Cardiac septum (tissue), 1 donor: ENCODE measurements around the gene ZNF710. TPM values are rescaled to one million over a fixed set of nuclear protein-coding genes. Genes with fewer than 3 reads are reported as not detected.
A peak's percentile ranks its signal among the peaks of the same experiment; 100 is the strongest.

Experiments
- DNase-seq: peaks from one replicate; pipeline ENCODE4 v3.0.0-alpha.2; 2020; ENCODE audit warnings: low spot score
- intact Hi-C: fragments of 100-400 bp; cut with DNase I; formaldehyde crosslinking; loops from one replicate; pipeline ENCODE4 v1.14.0; 2022
- total RNA-seq: library from RNA; stranded (reverse); fragmentation: NEBNext Ultra II Directional; extraction: Animal tissue kit (Norgen Biotek cat#: 25700); gene quantifications from one replicate; pipeline ENCODE4 v1.2.1, GENCODE V29; 2021
- donor health status: DM: no; HTN: no; CAD: no.

Gene ZNF710
- total RNA-seq, 1 donor from 2014 or later = 3.9 TPM

- intact Hi-C loops = no loop called here
- DNase-seq = no peak
These were observed 16.6 kb upstream of the ZNF710 start for GRCh38 chr15:89984421-89985010.

GRCh38 chr15:89985111-89985510 is 16.0 kb upstream of the ZNF710 start:
- intact Hi-C loops = no loop called here
- DNase-seq = no peak

DNA sequence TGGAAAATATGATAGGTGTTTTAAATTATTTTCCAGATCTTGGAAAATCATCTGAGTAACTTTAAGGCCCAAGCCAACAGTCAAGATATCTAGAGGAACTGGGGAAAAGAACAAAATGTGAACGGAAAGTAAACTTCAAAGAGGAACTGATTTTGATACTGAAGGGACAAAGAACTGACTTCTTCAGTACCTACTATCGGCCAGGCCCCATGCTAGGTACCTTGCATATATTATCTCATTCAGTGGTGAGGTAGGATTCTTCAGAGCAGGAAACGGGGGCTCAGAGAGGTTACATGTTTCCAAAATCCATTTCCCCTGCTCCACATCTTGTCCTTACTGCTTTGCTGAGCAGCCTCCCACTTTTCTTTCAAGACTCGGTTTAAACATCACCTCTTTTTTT is 9.8 kb upstream of the ZNF710 start:
- intact Hi-C loops = no loop called here

DNA sequence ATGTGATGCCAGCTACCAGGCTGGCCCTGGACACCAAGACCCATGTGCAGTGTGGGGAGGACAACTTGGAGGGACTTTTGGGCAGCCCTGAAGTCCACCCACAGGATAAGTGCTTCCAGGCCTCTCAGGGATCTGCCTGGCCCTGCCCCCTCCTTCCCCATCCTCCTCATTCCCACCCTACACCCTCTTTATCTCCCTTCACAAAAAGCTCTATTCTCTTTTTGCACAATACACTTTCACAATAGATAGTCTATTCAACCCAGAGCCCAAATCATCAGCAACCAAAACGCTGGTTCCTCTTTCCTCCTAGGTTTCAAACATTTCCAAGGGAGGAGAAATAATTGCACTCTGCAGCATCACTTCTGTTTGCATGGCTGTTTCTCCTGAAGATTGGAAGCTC is 7.8 kb upstream of the ZNF710 start:
- intact Hi-C loops = no loop called here
- DNase-seq = no peak

More for the DNA sequence above, 9.8 kb upstream of the ZNF710 start:
- DNase-seq = no peak

- intact Hi-C loops = loop anchor here (5.0 kb wide), 1 partner anchor 95 kb away; no protein-coding TSS in a partner anchor
These were observed 4.0 kb upstream of the ZNF710 start for GRCh38 chr15:89997079-89997478.

GRCh38 chr15:89998141-89998661 is 2.9 kb upstream of the ZNF710 start:
- intact Hi-C loops = loop anchor here (5.0 kb wide), 1 partner anchor 96 kb away; no protein-coding TSS in a partner anchor
- no peak for DNase-seq

More at GRCh38 chr15:89997079-89997478, 4.0 kb upstream of the ZNF710 start:
- DNase-seq = no peak

- intact Hi-C loops = loop anchor here (5.0 kb wide), 1 partner anchor 97 kb away; no protein-coding TSS in a partner anchor
- DNase-seq = no peak
These were observed 2.0 kb upstream of the ZNF710 start for GRCh38 chr15:89998923-89999675.

DNA sequence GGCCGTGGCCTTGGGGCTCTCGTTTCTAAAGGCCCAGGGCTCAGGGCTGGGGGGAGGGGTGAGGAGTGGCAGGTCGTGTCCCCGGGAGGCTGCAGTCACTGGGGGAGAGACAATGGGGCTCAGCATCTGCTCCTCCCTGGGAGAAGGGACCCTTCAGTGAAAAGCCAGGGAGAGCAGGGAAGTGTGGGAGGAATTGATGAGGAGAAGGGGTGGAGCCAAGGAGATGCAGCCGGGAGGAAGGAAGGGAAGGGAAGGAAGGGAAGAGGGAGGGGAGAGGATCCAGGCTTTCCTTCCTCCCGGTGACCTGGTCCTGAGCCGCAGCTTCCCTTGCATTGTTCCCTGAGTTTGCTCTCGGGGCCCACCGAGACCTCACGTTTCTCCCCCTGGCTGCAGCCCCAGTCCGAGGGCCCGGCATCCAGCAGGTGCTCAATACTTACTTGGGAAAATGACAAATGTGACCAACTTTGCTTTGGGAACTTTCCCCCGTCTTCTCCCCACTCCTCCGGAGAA is 1.4 kb upstream of the ZNF710 start:
- no peak for DNase-seq
- intact Hi-C loops = loop anchor here (5.0 kb wide), 1 partner anchor 97 kb away; no protein-coding TSS in a partner anchor

GRCh38 chr15:90000186-90001001 is 730 bp upstream of the ZNF710 start:
- DNase-seq = no peak
- intact Hi-C loops = no loop called here

- intact Hi-C loops = no loop called here
- DNase-seq = peak; percentile 77
These were observed 731 bp downstream of the ZNF710 start for GRCh38 chr15:90001683-90002427.

DNA sequence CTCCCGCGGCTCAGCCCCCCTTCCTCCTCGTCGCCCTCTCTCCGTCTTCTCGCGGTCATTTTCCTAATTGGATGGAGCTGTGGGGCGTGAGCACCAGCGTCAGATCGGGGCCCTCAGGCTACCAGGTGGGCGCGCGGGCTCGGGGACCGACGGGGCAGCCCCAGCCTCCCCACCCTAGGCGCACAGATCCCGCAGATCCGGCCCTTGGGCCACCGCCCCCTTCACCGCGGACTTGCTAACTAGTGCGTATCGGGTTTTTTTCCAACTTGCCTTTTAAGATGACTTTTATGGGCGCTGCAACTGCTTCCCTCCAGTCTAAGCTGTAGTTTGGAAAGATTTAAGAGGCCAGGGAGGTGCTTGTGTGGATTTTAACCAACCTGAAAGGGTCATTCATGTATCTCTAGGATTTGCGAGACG is 1.3 kb downstream of the ZNF710 start:
- intact Hi-C loops = no loop called here
- no peak for DNase-seq

GRCh38 chr15:90003736-90004135 is 2.6 kb downstream of the ZNF710 start:
- no peak for DNase-seq
- intact Hi-C loops = no loop called here

DNA sequence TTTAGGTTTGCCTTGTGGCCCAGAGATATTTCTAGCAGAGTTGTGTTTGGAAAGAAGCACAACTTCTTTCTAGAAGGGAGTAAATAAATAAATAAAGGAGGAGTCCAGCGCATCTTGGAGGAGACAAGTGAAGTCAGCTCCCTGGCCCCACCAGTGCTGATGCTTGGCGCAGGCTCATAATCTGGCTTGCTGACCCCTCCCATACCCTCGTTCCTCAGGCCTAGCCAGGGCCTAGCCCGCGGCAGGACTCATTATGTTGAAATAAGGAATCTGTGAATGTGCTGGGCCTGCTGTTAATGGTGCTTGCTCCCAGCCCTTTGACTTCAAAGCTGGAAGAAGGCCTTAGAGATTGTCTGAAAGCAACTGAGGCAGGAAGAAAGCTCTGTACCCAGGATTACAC is 3.1 kb downstream of the ZNF710 start:
- intact Hi-C loops = no loop called here
- DNase-seq = no peak

- intact Hi-C loops = no loop called here
- no peak for DNase-seq
These were observed 3.5 kb downstream of the ZNF710 start for GRCh38 chr15:90004671-90005070.

DNA sequence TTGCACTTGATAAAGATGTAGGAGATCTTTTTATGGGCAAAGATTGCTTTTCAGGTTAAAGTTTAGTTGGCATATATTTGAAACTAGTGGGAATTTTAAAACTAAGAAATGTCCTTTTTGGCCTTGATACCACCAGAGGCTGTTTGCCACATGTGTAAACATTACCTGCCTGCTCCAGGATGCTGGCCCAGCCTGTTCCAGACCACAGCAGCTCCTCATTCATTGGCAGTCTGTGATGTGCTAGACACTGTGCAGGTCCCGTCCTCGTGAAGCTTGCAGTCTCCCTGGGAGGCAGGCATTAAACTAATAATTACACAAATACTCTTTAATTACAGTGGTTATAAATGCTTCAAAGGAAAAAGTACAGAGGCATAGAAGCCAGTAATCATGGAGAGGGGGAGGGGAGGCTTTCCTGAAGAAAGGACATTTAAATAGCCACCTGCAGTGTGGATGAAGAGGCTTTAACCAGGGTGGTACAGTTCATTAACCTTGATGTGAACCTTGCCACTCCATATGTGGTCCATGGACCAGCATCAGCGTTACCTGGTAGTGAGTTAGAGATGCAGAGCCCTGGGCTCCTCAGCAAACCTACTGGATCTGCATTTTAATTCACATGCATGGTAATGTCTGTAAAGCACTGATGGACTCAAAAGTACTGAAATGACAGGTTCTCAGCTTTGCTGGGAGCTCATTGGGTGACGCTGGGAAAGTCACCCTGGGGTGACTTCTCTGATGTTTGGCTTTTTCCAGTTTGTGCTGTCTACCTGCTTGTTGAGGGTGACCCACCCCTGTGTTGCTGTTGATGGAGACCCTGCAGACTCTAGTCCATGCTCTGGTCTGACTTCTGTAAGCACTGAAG is 5.3 kb downstream of the ZNF710 start:
- intact Hi-C loops = no loop called here
- DNase-seq = no peak

- no peak for DNase-seq
- intact Hi-C loops = no loop called here
These were observed 5.9 kb downstream of the ZNF710 start for GRCh38 chr15:90007076-90007460.

GRCh38 chr15:90008607-90009006 is 7.5 kb downstream of the ZNF710 start:
- no peak for DNase-seq
- intact Hi-C loops = no loop called here

DNA sequence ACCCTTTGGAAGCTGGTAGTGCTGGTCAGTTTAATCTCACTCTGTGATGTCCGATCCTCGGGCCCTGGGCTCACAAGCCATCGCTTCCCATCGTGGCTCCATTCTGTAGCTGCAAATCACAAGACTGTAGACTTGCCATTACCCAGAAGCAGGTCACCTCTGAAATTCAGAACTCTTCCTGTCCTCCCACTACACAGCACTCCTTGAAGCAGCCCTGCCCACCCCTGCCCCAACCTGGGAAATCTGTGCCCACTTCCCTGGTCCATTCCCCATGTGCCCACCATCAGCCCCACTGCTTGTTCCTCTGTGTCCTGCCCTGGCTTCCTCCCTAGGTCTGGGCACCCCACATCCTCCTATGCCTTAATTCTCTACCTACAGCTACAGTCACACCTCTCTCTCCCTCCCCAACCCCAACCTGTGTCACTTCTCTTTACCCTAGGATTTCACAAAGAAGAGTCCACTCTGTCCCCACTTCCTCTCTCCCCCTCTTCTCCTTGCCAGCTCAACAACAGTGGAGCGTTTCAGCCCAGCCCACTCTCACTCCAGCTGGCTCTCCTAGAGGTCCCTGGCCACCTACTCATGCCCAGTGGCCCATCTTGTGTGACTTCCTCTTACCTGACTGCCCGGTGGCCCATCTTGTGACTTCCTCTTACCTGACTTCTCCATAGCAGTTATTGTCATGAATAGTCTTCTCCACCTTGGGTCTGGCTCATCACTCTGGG is 8.3 kb downstream of the ZNF710 start:
- intact Hi-C loops = no loop called here
- peak; percentile 87 for DNase-seq
